Osteocyte (in vitro differentiated cells): ENCODE results near the gene ANKS1A. TPM values are rescaled to one million over a fixed set of nuclear protein-coding genes. Genes with fewer than 3 reads are reported as not detected.

Experiments used
- DNase-seq: peaks from one replicate; pipeline ENCODE4 v3.0.0; 2021; ENCODE audit warnings: mixed read lengths; ENCODE audit not compliant: unreplicated experiment; ENCODE audit errors: extremely low spot score
- H3K27ac Mint-ChIP-seq: one replicate; pipeline ENCODE4 v1.8.0; 2021; ENCODE audit warnings: mild to moderate bottlenecking, mixed read lengths; ENCODE audit not compliant: unreplicated experiment
- H3K27me3 Mint-ChIP-seq: one replicate; pipeline ENCODE4 v1.8.0; 2021; ENCODE audit warnings: mixed read lengths; ENCODE audit not compliant: unreplicated experiment
- H3K36me3 Mint-ChIP-seq: one replicate; pipeline ENCODE4 v1.8.0; 2021; ENCODE audit warnings: mixed read lengths; ENCODE audit not compliant: unreplicated experiment
- H3K4me1 Mint-ChIP-seq: one replicate; pipeline ENCODE4 v1.8.0; 2021; ENCODE audit warnings: mixed read lengths; ENCODE audit not compliant: unreplicated experiment
- H3K4me3 Mint-ChIP-seq: one replicate; pipeline ENCODE4 v1.8.0; 2021; ENCODE audit warnings: mild to moderate bottlenecking, moderate library complexity, mixed read lengths; ENCODE audit not compliant: unreplicated experiment
- H3K9me3 Mint-ChIP-seq: one replicate; pipeline ENCODE4 v1.8.0; 2021; ENCODE audit warnings: mixed read lengths; ENCODE audit not compliant: unreplicated experiment
- total RNA-seq: library from RNA; stranded (reverse); gene quantifications from 2 replicates; pipeline ENCODE4 v1.2.1, GENCODE V29; 2021
- TF ChIP-seq, protein P1 (sequence below): fragments of 200-600 bp; sonication (generic); IDR thresholded peaks from 2 replicates; pipeline ENCODE4 v1.5.0; 2021; ENCODE audit warnings: antibody characterized with exemption, mild to moderate bottlenecking, moderate library complexity

Gene ANKS1A
- total RNA-seq, 1 donor from 2014 or later: 15.5 TPM

DNA sequence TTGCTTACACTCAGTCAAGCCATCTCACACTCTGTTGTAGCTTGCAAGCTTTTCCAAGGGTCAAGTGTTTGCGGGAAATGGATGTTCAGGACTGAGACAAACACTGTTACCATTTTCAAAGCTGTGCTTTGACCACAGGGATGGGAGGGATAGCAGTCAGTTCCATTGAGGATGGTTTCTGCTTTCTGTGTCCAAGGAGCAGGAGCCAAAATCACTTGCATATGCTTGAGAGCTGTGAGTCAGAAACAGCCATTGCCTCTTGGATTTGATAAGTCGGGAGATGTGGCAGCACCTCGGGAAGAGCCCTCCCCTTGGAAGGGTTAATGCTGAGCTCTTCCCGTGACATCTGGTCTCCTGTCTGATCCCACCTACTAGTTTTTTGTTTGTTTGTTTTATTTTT, 166.8 kb downstream of the ANKS1A start:
- no peaks in the 10 kb centered on the region for H3K27me3 Mint-ChIP-seq
- TF ChIP-seq, protein P1, sequence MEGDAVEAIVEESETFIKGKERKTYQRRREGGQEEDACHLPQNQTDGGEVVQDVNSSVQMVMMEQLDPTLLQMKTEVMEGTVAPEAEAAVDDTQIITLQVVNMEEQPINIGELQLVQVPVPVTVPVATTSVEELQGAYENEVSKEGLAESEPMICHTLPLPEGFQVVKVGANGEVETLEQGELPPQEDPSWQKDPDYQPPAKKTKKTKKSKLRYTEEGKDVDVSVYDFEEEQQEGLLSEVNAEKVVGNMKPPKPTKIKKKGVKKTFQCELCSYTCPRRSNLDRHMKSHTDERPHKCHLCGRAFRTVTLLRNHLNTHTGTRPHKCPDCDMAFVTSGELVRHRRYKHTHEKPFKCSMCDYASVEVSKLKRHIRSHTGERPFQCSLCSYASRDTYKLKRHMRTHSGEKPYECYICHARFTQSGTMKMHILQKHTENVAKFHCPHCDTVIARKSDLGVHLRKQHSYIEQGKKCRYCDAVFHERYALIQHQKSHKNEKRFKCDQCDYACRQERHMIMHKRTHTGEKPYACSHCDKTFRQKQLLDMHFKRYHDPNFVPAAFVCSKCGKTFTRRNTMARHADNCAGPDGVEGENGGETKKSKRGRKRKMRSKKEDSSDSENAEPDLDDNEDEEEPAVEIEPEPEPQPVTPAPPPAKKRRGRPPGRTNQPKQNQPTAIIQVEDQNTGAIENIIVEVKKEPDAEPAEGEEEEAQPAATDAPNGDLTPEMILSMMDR: no peak
- H3K9me3 Mint-ChIP-seq: no peaks in the 10 kb centered on the region
- peaks cover 14% of the 10 kb centered on the region for H3K4me1 Mint-ChIP-seq
- H3K27ac Mint-ChIP-seq: no peak overlapping the region
- DNase-seq: no peak
- no peak overlapping the region for H3K4me3 Mint-ChIP-seq
- H3K36me3 Mint-ChIP-seq: peaks cover 14% of the 10 kb centered on the region

DNA sequence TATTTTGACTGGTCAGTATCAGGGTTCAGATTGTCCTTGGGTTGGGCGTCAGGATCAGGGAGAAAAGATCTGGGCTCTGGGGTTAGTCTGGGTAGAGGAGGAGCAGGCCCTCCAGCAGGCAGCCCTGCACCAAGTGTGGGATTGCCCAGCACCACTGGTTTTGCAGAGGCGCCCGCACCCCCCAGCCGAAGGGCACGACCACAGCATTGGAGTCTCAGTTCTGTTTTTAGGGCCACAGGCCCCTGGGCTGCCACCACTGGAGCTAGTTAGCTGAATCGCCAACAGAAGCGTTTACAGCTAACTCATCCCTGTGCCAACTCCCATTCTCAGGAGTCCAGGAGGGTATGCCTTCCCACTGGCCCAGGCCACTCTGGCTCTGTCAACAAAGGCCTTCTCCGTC, 167.9 kb downstream of the ANKS1A start:
- H3K27me3 Mint-ChIP-seq: no peaks in the 10 kb centered on the region
- H3K27ac Mint-ChIP-seq: no peak overlapping the region

DNA sequence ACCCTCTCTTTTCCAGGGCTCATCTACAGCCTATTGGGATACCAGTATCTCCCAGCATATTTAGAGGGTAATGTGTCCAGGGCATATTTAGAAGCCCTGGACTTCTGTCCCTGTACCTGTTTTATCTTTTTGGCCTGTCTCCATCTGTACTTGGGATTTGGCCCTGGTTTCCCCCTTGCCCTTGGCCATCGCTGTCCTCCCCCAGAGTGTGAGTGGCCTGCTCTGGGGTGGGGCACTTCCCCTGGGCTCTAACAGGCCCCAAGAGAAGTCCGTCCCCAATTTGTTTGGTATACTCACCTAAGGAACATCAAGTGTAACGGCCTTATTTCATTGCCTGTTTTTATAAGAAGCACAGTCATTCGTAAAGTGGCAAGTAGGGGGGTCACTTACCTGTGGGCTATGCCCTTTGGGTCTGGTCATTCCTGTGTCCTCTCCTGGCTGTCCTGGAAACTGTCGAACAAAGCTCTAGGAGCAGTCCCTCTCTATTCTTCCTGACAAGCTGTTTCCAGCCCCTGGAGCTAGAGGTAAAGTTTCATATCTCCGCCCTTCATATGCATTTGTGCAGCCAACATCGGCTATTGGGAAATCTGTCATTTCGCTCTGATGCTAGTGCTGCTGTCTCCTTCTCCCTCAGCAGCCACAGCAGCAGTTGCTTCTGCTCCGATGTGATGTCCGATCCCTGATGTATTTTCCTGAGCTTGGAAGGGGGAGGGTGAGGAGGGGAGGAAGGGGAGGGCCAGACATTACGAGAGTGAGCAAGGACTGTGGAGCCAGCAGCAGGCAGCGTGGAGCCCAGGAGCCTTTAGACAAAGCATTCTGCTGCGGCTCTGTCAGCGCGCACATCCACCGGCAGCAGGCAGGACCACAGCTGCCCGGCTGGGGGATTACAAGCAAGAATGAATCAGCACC, 168.6 kb downstream of the ANKS1A start:
- Mint-ChIP-seq H3K4me3 (no peak overlapping the region), H3K9me3 (no peaks in the 10 kb centered on the region), H3K36me3 (peaks cover 21% of the 10 kb centered on the region), H3K27ac (no peak overlapping the region), H3K27me3 (no peaks in the 10 kb centered on the region), H3K4me1 (peaks cover 11% of the 10 kb centered on the region)
- TF ChIP-seq, protein P1: no peak
- no peak for DNase-seq

More for the DNA sequence above, 167.9 kb downstream of the ANKS1A start:
- Mint-ChIP-seq H3K36me3 (peaks cover 17% of the 10 kb centered on the region), H3K4me3 (no peak overlapping the region), H3K9me3 (no peaks in the 10 kb centered on the region), H3K4me1 (peaks cover 14% of the 10 kb centered on the region)
- TF ChIP-seq, protein P1: no peak
- no peak for DNase-seq

DNA sequence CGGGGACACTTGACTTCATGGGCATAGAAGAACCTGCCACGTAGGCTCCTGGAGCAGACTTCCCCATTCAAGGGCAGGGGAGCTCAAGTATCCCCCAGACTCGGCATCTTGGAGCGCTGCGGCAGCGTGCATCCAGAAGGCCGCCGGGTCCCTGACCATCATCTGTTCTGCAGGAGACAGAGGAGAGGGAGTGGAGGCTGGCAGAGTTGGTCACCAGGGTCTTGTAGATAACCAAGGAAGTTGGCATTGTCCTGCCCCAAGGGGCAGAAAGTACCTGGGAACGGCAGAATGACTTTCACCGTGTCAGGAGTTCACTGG, 169.3 kb downstream of the ANKS1A start:
- TF ChIP-seq, protein P1: no peak
- Mint-ChIP-seq H3K36me3 (peaks cover 22% of the 10 kb centered on the region), H3K27ac (no peak overlapping the region), H3K4me3 (no peak overlapping the region), H3K9me3 (no peaks in the 10 kb centered on the region), H3K27me3 (no peaks in the 10 kb centered on the region), H3K4me1 (peaks cover 6% of the 10 kb centered on the region)
- DNase-seq: no peak

DNA sequence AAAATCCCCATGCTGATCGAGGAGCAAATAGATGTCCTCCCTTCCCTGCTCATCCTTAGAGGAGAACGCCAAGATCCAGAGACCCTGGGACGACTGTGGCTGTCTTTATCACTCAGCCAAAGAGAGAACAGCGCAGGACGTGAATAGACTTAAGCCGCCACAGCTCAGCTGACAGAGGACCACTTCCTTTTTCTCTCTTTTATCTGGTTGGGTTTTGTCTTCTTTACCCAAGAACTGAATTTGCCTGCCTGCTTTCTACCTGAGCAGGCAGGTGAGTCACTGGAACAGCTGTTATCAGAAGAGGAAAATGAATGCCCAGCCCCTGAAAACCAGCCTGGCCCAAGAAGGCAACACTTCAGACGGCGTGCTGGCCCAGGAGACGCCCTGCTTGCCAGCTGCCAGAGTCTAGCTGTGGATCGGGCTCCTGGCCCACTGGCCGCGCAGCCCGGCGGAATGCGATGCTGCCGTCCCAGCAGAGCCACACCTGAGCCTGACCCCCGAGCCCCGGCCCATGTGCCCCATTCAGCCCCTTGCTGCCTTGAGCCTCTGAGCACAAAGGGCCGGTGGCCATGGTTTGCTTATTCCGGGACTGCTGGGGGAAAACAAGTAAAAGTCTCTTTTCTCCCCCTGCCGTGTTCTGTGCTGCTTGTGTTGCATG, 169.9 kb downstream of the ANKS1A start:
- Mint-ChIP-seq H3K9me3 (no peaks in the 10 kb centered on the region), H3K36me3 (peaks cover 22% of the 10 kb centered on the region), H3K27ac (no peak overlapping the region), H3K4me1 (peaks cover 2% of the 10 kb centered on the region), H3K27me3 (no peaks in the 10 kb centered on the region), H3K4me3 (no peak overlapping the region)
- TF ChIP-seq, protein P1: no peak
- DNase-seq: no peak
